AG10803 (cell line): ENCODE data around the gene MTA1.
A peak's percentile ranks its signal among the peaks of the same experiment; 100 is the strongest.

ENCODE experiments used
- DNase-seq: peaks from one replicate; pipeline ENCODE4 v3.0.0; 2010; ENCODE audit warnings: low read depth
- H3K4me3 ChIP-seq: 2 replicates; pipeline ENCODE4 v1.5.1; 2011; ENCODE audit warnings: mild to moderate bottlenecking, low read length, control low read depth
- TF ChIP-seq, protein P1 (sequence below): conservative IDR thresholded peaks from 2 replicates; pipeline ENCODE4 v1.5.1; 2011; ENCODE audit warnings: mild to moderate bottlenecking, low read length, control low read depth, inconsistent platforms

The MTA1 gene

DNA sequence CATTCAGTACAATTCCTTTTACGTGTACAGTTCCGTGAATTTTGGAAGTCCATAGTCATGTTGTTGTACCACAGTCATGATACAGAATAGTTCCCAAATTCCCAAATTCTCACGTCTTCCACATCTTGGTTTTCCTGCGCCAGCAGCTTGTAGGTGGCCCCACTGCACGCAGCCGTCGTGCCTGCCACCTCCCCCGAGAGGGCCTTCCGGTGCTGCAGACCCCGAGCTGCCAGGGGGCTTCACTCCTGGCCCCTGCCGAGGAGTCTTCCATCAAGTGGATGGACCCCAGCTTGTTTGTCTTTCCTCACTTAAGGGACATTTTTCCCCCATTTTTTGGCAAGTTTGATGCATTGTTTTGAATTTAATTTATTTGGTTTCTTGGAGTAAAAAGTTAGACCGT is 16.8 kb downstream of the MTA1 start:
- DNase-seq = no peak
- H3K4me3 ChIP-seq = no peak overlapping the region
- TF ChIP-seq, protein P1, sequence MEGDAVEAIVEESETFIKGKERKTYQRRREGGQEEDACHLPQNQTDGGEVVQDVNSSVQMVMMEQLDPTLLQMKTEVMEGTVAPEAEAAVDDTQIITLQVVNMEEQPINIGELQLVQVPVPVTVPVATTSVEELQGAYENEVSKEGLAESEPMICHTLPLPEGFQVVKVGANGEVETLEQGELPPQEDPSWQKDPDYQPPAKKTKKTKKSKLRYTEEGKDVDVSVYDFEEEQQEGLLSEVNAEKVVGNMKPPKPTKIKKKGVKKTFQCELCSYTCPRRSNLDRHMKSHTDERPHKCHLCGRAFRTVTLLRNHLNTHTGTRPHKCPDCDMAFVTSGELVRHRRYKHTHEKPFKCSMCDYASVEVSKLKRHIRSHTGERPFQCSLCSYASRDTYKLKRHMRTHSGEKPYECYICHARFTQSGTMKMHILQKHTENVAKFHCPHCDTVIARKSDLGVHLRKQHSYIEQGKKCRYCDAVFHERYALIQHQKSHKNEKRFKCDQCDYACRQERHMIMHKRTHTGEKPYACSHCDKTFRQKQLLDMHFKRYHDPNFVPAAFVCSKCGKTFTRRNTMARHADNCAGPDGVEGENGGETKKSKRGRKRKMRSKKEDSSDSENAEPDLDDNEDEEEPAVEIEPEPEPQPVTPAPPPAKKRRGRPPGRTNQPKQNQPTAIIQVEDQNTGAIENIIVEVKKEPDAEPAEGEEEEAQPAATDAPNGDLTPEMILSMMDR = no peak

DNA sequence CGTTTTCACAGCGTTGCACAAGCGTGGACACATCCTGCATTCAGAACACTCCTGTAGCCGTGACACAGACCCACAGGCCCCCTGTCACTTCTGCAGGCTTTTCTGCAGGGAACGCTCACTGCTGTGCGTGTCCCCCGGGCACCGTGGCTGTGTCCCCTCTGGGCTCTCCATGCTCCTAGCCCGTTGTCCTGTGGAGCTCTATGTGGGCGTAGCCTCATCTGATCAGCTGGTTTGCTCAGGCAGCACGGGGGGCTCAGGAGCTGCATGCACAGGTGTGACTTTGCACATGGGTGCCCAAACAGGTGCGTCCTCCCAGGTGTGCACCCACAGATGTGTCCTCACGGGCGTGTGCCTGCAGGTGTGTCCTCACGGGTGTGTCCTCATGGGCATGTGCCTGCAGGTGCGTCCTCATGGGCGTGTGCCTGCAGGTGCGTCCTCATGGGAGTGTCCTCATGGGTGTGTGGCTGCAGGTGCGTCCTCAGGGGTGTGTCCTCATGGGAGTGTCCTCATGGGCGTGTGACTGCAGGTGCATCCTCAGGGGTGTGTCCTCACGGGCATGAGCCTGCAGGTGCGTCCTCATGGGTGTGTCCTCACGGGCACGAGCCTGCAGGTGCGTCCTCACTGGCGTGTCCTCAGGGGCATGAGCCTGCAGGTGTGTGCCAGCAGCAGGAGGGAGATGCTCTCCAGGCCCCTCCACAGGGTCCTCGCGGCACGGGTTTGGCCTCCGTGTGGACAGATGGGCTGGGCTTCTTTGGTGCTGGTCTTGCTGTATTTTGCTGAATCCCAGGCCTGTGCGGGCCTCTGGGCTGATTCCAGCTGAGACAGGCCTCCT is 17.5 kb downstream of the MTA1 start:
- no peak overlapping the region for H3K4me3 ChIP-seq
- no peak for DNase-seq
- TF ChIP-seq, protein P1 = no peak

DNA sequence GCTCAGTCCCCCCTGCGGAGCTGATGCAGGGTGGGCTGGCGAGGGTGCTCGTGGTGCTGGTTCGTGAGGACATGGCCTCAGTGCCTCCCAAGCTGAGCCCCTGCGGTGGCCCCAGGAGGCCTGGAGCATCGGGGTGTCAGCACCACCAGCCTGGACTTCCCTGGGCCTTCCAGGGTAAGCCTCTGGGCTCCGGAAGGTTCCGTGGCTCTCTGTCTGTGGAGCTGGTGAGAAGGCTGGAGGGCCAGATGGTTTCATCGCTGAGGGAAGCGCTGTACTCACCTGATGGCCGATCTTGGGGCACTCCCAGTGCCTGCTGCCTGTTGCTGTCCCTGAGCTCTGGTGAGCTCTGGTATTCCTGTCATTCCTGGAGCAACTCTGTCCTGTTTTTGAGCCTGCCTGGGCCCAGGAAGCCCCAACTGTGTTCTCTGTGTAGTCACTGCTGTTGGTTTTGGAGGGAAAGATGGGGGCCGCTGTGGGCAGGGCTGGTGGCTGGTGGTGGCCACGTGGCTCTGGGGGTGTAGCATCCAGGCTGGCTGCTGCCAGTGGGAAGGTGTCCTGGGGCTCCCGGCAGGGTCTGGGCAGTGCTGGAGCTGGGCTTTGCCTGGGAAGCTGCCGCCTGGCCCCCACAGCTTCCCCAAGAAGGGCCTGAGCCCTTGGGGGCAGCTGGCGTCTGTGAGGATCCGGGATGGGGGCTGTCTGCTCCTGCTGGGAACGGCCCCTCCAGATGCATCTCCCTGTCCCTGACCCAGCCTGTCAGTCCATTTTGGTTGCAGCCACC is 18.3 kb downstream of the MTA1 start:
- H3K4me3 ChIP-seq = no peak overlapping the region
- TF ChIP-seq, protein P1 = no peak
- DNase-seq = no peak

DNA sequence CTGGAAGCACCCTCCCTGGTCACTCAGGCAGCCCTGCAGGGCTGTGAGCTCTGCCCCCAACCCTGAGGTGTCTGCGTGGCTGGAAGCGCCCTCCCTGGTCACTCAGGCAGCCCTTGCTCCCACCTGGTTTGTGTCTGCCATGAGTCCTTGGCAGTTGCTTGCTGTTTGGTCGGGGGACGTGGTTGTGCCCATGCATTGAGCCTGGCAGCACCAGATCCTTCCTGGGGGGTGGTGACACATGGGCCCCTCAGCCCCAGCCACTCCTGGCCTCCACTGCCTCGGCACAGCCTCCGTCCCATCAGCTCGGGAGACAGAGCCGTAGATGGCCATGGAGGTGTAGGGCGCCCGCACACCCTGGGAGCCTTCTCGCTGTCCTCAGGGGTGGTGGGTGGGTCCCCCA is 19.6 kb downstream of the MTA1 start:
- TF ChIP-seq, protein P1 = no peak
- H3K4me3 ChIP-seq = no peak overlapping the region

DNA sequence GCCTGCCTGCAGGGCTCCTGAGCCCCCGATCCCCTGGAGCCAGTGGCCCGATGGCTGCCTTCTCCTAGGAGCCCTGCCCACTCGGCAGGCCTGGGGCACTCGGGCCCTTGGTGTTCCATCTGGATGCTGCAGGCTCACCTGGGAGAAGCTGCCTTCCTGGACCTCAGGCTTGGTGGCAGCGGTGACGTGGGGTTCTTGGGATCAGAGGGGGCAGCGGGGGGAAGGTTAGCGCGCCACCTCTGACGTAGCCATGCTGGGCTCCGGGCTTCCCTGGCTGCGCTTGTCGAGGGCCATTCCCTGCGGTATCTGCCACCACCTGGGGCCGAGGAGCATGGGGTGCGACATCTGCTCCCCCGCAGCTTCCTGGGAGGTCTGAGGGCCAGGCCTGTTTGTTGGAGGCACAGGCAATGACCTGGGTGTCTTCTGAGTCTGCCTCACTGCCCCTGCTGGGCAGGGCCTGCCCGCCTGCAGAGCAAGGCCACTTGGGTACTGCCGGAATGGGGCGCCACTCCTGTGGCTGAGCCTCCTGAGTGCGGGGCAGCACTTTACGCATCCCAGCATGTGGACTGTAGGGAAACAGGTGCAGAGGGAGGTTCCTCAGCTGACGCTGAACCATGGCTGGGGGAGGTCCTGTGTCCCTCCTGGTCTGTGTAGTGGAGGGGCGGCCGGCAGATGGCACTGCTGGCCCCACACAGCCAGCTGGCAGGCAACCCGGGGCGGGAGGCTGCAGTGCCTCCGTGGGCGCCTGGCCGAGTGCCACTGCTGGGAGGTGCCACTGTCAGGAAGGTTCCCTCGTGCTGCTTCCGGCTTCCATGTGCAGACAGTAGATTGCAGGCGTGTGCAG is 20.3 kb downstream of the MTA1 start:
- DNase-seq = peak; percentile 26
- H3K4me3 ChIP-seq = no peak overlapping the region
- TF ChIP-seq, protein P1 = no peak; the same call in 1 of the 2 replicates

More for the DNA sequence above, 19.6 kb downstream of the MTA1 start:
- no peak for DNase-seq

DNA sequence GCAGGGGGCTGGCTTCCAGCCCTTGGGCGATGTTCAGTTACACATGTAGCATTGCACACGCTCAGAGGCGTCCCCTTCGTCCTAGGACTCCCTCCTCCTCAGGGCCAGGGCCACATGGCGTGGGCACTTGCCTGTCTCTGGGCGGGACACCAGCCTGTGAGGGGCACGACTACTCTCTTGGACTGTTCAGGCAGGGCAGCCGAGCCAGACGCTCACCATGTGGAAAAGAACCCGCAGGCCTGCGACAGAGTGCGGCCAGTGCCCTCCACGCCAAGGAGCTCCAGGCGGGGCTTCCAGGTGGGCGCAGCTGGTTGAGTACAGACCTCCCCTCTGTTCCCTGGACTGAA is 20.9 kb downstream of the MTA1 start:
- TF ChIP-seq, protein P1 = no peak
- DNase-seq = no peak

More for the DNA sequence above, 20.9 kb downstream of the MTA1 start:
- H3K4me3 ChIP-seq = no peak overlapping the region
